BJ (cell line): ENCODE data around the gene ZNF362. TPM values are rescaled to one million over a fixed set of nuclear protein-coding genes. Genes with fewer than 3 reads are reported as not detected.

Source experiments
- CTCF ChIA-PET: fragments of 350-600 bp; formaldehyde crosslinking; extraction: SDS; loops from one replicate; lab custom pipeline; 2021; ENCODE audit warnings: antibody characterized with exemption, inconsistent platforms; lab: Yijun Ruan, JAX
- POLR2A ChIA-PET: fragments of 300-600 bp; sonication (Branson Sonifier 250); formaldehyde crosslinking; extraction: SDS; loops from one replicate; lab custom pipeline; 2021; ENCODE audit warnings: antibody characterized with exemption; lab: Charles Lee
- DNase-seq: peaks from one replicate; pipeline ENCODE4 v3.0.0-alpha.2; 2011; ENCODE audit warnings: low read depth
- H3K27me3 ChIP-seq: 2 replicates; pipeline ENCODE4 v1.6.0; 2011; ENCODE audit warnings: low read length; ENCODE audit not compliant: control insufficient read depth, insufficient read depth
- H3K36me3 ChIP-seq: 2 replicates; pipeline ENCODE4 v1.5.1; 2011; ENCODE audit warnings: low read length; ENCODE audit not compliant: control insufficient read depth, insufficient read depth
- H3K4me3 ChIP-seq: 2 replicates; pipeline ENCODE4 v1.5.1; 2011; ENCODE audit warnings: low read depth, mild to moderate bottlenecking, control low read depth, low read length
- polyA plus RNA-seq: library from polyadenylated mRNA; depleted of rRNA; stranded (reverse); fragments of >200 nt; gene quantifications from 2 replicates; pipeline ENCODE4 v1.2.3, GENCODE V29; 2011
- TF ChIP-seq, protein P1 (sequence below): IDR thresholded peaks from 2 replicates; pipeline ENCODE4 v1.5.1; 2011; ENCODE audit warnings: low read depth, mild to moderate bottlenecking, control low read depth, inconsistent platforms, low read length, moderate library complexity; ENCODE audit not compliant: insufficient read depth

Gene ZNF362
- polyA plus RNA-seq, 1 experiment, result 14.4 TPM

DNA sequence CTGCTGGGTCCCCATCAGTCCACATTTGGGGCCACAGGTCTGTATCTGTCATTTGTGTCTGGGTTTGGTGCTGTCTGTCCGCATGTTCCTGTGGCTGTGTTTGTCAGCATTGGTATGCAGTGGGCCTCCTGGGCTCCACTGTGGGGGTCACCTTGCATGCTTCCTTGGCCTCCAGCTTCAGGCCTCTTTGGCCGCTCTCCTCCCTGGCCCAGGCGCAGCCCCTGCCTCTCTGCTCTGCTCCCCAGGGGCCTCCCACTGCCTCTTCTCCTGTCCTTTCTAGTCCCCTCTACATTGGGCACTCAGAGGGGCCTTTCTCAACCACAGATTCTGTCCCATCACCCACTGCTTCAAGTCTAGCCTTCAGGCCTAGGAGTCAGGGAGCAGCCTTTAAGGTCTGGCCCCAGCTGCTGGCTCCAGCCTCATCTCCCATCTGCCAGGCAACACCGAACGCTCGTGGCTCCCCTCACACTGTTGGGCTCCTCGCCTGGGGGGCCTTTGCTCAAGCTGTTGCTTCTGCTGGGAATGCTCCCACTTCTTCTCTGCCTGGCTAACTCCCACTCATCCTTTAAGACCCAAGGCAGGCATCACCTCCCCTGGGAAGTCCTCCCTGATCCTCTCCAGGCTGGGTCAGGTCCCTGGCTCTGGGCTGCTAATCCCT is 14.6 kb downstream of the ZNF362 start:
- no peak for DNase-seq
- H3K36me3 ChIP-seq, result peaks cover 12% of the 10 kb centered on the region
- ChIA-PET POLR2A (no interaction called here), CTCF (no interaction called here)
- H3K27me3 ChIP-seq, result no peaks in the 10 kb centered on the region
- no peak overlapping the region for H3K4me3 ChIP-seq
- TF ChIP-seq, protein P1, sequence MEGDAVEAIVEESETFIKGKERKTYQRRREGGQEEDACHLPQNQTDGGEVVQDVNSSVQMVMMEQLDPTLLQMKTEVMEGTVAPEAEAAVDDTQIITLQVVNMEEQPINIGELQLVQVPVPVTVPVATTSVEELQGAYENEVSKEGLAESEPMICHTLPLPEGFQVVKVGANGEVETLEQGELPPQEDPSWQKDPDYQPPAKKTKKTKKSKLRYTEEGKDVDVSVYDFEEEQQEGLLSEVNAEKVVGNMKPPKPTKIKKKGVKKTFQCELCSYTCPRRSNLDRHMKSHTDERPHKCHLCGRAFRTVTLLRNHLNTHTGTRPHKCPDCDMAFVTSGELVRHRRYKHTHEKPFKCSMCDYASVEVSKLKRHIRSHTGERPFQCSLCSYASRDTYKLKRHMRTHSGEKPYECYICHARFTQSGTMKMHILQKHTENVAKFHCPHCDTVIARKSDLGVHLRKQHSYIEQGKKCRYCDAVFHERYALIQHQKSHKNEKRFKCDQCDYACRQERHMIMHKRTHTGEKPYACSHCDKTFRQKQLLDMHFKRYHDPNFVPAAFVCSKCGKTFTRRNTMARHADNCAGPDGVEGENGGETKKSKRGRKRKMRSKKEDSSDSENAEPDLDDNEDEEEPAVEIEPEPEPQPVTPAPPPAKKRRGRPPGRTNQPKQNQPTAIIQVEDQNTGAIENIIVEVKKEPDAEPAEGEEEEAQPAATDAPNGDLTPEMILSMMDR, result no peak

DNA sequence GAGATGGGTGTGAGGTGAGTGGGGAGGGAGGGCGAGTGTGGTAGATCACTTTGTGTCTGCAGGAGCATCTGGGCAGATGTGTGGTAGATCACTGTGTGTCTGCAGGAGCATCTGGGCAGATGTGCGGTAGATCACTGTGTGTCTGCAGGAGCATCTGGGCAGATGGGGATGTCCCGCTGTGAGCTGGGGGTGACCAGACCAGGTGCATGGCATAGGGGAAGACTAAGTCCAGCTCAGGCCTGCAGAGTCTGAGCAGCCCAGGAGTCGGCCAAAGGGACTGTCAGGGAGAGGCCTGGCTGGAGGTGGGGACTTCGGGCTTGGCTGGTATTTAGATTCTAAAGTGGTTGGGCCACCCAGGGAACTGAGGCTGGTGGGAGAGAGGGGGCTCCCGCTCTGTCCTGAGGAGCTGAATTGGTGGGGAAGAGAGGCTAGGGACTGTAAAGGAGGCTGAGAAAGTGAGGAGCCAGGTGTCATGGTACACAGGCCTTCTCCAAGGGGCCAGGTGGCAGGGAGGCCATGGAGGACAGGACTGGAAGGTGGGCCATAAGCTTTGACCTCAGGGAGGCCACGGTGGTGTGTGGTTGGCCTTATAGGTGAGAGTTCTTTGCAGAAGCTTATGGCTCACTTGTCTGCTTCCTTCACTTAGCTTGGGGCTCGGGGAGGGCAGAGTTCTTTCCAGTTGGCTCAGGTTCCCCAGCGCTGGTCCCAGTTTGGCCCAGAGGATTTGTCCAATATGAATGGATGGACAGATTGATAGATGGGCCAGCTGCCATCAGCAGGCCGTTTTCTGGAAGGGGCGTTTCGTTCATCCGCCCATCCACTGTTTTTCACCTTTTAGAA is 15.6 kb downstream of the ZNF362 start:
- Histone ChIP-seq H3K4me3 (no peak overlapping the region), H3K27me3 (no peaks in the 10 kb centered on the region), H3K36me3 (peaks cover 10% of the 10 kb centered on the region)
- POLR2A ChIA-PET, result no interaction called here
- CTCF ChIA-PET, result no interaction called here
- TF ChIP-seq, protein P1, result no peak
- DNase-seq, result no peak

DNA sequence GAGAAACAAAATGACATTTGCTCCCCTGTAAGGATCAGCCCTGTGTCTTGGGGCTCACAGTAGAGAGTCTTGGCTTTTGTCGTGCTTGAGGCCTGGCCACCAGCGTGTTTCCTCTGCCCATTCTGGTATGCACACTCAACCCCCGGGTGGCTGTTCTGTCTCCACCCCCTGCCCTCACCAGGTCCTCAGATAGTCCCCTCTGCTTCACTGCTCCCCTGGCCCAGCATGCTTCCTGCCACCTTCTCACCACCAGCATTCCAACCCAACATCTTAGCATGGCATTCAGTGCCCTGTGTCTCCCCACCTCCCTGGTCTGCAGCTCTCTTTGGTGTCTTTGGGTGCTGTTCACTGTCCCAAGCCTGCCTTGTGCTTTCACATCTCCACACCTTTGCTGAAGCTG is 16.2 kb downstream of the ZNF362 start:
- Histone ChIP-seq H3K4me3 (no peak overlapping the region), H3K36me3 (peaks cover 14% of the 10 kb centered on the region), H3K27me3 (no peaks in the 10 kb centered on the region)
- POLR2A ChIA-PET, result no interaction called here
- TF ChIP-seq, protein P1, result no peak
- CTCF ChIA-PET, result no interaction called here
- no peak for DNase-seq

DNA sequence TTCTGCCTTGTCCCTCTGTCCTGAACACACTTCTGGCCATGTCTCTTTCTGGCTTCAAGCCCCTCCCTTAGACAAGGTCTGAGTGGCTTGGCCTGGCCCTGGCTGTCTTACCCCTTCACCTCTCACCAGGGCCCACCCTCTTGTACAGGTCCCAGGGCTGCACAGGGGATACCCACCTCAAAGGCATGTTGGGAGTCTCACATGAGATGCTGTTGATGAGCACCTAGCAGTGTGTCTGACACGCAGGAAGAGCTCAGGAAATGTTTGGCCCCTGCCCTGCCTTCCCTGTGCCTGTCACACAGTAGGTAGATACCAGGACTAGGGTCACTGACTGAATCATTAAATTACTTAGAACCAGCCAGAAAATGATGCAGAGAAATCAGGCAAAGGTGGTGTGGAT is 16.6 kb downstream of the ZNF362 start:
- Histone ChIP-seq H3K36me3 (peaks cover 17% of the 10 kb centered on the region), H3K4me3 (no peak overlapping the region), H3K27me3 (no peaks in the 10 kb centered on the region)
- TF ChIP-seq, protein P1, result no peak
- POLR2A ChIA-PET, result no interaction called here
- CTCF ChIA-PET, result no interaction called here
- DNase-seq, result no peak

DNA sequence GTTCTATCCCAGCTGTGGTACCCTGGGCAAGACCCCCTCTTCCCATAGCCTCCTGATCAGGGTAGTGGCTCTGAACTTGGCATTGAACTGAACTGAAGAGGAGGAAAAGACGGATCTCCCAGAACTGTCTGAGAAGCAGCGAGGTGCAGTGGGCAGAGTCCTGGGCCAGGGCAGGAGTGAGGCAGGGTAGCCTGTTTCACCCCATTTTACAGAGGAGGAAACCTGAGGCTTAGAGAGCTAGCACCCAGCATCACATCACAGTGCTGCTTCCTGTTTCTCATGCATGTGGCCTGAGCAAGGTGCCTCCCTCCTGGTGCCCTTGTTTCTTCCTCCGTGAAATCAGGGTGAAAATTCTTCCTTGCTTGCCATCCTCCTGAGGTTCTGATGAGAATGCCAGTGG is 17.1 kb downstream of the ZNF362 start:
- POLR2A ChIA-PET, result no interaction called here
- Histone ChIP-seq H3K36me3 (peaks cover 17% of the 10 kb centered on the region), H3K27me3 (no peaks in the 10 kb centered on the region), H3K4me3 (no peak overlapping the region)
- CTCF ChIA-PET, result interaction anchor here (0.7 kb wide), 1 partner anchor 440 kb away, joined by 4 read pairs; no protein-coding TSS in a partner anchor
- TF ChIP-seq, protein P1, result no peak
- no peak for DNase-seq
